ENCODE data around the gene CNGB1.

GRCh38 chr16:57882206-57882605 lies 88.7 kb downstream of the CNGB1 start:
- no peak for TF ChIP-seq POLR2AphosphoS5 (IDR thresholded peaks at IDR 0.05)
- TF ChIP-seq, protein P1, sequence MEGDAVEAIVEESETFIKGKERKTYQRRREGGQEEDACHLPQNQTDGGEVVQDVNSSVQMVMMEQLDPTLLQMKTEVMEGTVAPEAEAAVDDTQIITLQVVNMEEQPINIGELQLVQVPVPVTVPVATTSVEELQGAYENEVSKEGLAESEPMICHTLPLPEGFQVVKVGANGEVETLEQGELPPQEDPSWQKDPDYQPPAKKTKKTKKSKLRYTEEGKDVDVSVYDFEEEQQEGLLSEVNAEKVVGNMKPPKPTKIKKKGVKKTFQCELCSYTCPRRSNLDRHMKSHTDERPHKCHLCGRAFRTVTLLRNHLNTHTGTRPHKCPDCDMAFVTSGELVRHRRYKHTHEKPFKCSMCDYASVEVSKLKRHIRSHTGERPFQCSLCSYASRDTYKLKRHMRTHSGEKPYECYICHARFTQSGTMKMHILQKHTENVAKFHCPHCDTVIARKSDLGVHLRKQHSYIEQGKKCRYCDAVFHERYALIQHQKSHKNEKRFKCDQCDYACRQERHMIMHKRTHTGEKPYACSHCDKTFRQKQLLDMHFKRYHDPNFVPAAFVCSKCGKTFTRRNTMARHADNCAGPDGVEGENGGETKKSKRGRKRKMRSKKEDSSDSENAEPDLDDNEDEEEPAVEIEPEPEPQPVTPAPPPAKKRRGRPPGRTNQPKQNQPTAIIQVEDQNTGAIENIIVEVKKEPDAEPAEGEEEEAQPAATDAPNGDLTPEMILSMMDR (IDR thresholded peaks at IDR 0.05) = no peak
